ENCODE measurements around the gene PYCR2. TPM values are rescaled to one million over a fixed set of nuclear protein-coding genes. Genes with fewer than 3 reads are reported as not detected.

The PYCR2 gene
- total RNA-seq, 2 experiments from 2014 or later: 136 to 181 TPM

DNA sequence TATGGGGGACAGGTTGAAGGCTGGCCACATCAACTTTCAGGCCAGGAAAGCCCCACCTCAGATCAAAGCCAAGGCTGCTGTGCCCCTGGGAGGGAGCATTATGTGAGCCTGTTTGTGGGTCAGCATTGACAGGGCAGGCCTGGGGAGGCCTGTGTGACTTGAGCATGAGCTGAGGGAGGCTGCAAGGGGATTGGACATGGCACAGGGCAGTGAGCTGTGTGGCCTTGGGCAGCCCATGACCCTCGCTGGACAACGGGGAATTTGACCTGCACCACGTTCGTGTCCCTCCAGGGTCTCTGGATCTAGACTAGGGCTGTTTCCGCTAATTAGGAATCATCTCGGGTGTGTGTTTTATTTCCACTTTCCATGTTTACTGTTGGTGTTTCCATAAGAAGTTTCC is 17.6 kb downstream of the PYCR2 start:
- Histone ChIP-seq H3K27ac (ENCODE audit: low read depth, low read length, poor library complexity, severe bottlenecking) (no peak overlapping the region), H3K4me1 (ENCODE audit: insufficient read depth, low read length, poor library complexity, severe bottlenecking) (peaks cover 25% of the 10 kb centered on the region), H3K4me2 (ENCODE audit: low read length) (no peak overlapping the region), H3K36me3 (ENCODE audit: insufficient read depth, low read length) (no peaks in the 10 kb centered on the region), H4K20me1 (ENCODE audit: insufficient read depth, low read length) (no peaks in the 10 kb centered on the region), H3K9me2 (ENCODE audit: insufficient read depth, low read length) (no peaks in the 10 kb centered on the region), H3K4me3 (ENCODE audit: low read depth, low read length, poor library complexity, severe bottlenecking) (no peak overlapping the region), H3K9me3 (ENCODE audit: low read length) (no peaks in the 10 kb centered on the region), H2AFZ (ENCODE audit: low read length) (no peak overlapping the region), H3K79me2 (ENCODE audit: insufficient read depth, low read depth, low read length) (no peaks in the 10 kb centered on the region)
- TF ChIP-seq, protein P1, sequence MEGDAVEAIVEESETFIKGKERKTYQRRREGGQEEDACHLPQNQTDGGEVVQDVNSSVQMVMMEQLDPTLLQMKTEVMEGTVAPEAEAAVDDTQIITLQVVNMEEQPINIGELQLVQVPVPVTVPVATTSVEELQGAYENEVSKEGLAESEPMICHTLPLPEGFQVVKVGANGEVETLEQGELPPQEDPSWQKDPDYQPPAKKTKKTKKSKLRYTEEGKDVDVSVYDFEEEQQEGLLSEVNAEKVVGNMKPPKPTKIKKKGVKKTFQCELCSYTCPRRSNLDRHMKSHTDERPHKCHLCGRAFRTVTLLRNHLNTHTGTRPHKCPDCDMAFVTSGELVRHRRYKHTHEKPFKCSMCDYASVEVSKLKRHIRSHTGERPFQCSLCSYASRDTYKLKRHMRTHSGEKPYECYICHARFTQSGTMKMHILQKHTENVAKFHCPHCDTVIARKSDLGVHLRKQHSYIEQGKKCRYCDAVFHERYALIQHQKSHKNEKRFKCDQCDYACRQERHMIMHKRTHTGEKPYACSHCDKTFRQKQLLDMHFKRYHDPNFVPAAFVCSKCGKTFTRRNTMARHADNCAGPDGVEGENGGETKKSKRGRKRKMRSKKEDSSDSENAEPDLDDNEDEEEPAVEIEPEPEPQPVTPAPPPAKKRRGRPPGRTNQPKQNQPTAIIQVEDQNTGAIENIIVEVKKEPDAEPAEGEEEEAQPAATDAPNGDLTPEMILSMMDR (conservative IDR thresholded peaks at IDR 0.05; ENCODE audit: low read length): no peak
- TF ChIP-seq EZH2phosphoT487 (IDR thresholded peaks at IDR 0.05; ENCODE audit: borderline replicate concordance, low read depth, low read length): no peak
- BruUV-seq (replicated peaks): no TSS peak
- ChIA-PET CTCF (ENCODE audit: unreplicated experiment) (interaction anchor here (0.6 kb wide), 1 partner anchor 159 kb away, joined by 4 read pairs; no protein-coding TSS in a partner anchor), POLR2A (interaction anchor here (0.6 to 1.7 kb wide), 2 partner anchors 9 to 354 kb away, joined by 5 read pairs; no protein-coding TSS in a partner anchor)
- intact Hi-C loops (cut with micrococcal nuclease; ENCODE audit: unreplicated experiment): no loop called here
- DNase-seq (ENCODE audit: low spot score): no peak

DNA sequence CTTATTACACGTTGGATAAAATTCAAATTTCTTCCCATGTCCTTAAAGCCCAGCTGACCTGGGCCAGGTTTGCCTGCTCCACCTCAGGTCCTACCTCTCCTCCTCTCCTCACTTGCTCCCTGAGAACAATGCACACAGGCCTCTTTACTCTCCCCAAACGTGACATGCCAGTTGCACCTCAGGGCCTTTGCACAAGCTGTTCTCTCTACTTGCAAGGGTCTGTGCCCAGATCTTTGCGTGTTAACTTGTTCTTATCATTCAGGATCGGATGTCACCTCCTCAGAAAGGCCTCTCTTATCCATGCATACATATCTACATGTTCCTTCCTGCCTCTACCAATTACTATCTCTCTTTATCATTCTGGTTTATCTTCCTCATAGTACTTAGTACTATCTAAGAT is 20.4 kb downstream of the PYCR2 start:
- H2AFZ ChIP-seq (ENCODE audit: low read length): no peak overlapping the region
- no peak overlapping the region for H3K27ac ChIP-seq (ENCODE audit: low read depth, low read length, poor library complexity, severe bottlenecking)
- ChIA-PET CTCF (ENCODE audit: unreplicated experiment) (no interaction called here), POLR2A (interaction anchor here (0.7 to 1.1 kb wide), 5 partner anchors 31 to 530 kb away, joined by 3 to 4 read pairs (median 3); no protein-coding TSS in a partner anchor)
- intact Hi-C loops (cut with micrococcal nuclease; ENCODE audit: unreplicated experiment): no loop called here
- no peak overlapping the region for H3K4me3 ChIP-seq (ENCODE audit: low read depth, low read length, poor library complexity, severe bottlenecking)
- H3K4me1 ChIP-seq (ENCODE audit: insufficient read depth, low read length, poor library complexity, severe bottlenecking): peaks cover 8% of the 10 kb centered on the region
- BruUV-seq (replicated peaks): no TSS peak
- H3K36me3 ChIP-seq (ENCODE audit: insufficient read depth, low read length): no peaks in the 10 kb centered on the region
- H3K9me2 ChIP-seq (ENCODE audit: insufficient read depth, low read length): no peaks in the 10 kb centered on the region
- no peak overlapping the region for H3K4me2 ChIP-seq (ENCODE audit: low read length)
- H3K79me2 ChIP-seq (ENCODE audit: insufficient read depth, low read depth, low read length): no peaks in the 10 kb centered on the region
- DNase-seq (ENCODE audit: low spot score): no peak
- no peaks in the 10 kb centered on the region for H4K20me1 ChIP-seq (ENCODE audit: insufficient read depth, low read length)
- H3K9me3 ChIP-seq (ENCODE audit: low read length): no peaks in the 10 kb centered on the region
- TF ChIP-seq, protein P1 (conservative IDR thresholded peaks at IDR 0.05; ENCODE audit: low read length): no peak
- no peak for TF ChIP-seq EZH2phosphoT487 (IDR thresholded peaks at IDR 0.05; ENCODE audit: borderline replicate concordance, low read depth, low read length)

DNA sequence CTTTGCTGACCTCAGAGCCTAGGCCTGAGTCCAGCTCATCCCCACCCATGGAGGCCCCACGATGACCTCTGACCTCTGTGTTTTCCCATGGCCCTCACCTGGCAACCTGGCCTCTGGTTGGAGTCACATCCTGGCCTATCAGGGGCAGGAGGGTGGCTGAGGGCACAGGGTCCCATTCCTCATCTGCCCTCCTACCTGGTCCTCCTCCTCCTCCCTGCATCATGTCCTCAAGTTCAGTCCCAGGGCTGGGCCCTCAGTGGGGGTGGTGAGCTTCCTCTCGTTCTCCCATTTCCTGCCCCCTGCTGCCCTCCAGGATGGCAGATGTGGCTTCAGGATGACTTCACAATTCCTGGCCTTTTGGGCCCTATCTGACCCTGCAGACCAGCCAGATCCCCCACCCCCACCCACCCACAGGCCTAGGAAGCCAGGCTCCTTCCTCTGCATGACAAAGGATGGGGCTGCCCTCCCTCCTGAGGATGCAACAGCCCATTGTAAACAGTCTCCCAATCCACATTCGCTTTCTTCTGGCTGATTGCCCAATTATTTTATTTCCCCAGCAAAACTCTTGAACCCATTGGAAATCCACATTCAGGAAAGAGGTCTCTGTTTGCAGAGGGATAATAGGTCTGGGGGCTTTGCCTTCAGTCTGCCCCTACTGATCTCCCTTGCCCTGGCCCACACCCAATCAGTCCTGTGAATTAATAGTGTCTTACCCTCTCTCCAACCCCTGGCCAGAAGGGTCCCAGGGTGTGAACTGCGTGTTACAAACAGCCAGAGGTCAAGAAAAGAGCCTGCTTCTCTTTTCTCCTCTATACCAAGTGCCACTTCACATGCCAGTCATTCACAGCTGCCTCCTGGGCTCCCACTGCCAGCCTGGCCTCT is 24.8 kb downstream of the PYCR2 start:
- ChIA-PET CTCF (ENCODE audit: unreplicated experiment) (no interaction called here), POLR2A (interaction anchor here (0.6 to 5.0 kb wide), 3 partner anchors 15 to 223 kb away, joined by 3 to 35 read pairs (median 3); partner anchors contain the start of gene TMEM63A)
- Histone ChIP-seq H3K4me3 (ENCODE audit: low read depth, low read length, poor library complexity, severe bottlenecking) (no peak overlapping the region), H3K4me2 (ENCODE audit: low read length) (no peak overlapping the region), H3K9me2 (ENCODE audit: insufficient read depth, low read length) (no peaks in the 10 kb centered on the region), H3K27ac (ENCODE audit: low read depth, low read length, poor library complexity, severe bottlenecking) (no peak overlapping the region), H4K20me1 (ENCODE audit: insufficient read depth, low read length) (no peaks in the 10 kb centered on the region), H3K36me3 (ENCODE audit: insufficient read depth, low read length) (no peaks in the 10 kb centered on the region), H3K9me3 (ENCODE audit: low read length) (no peaks in the 10 kb centered on the region), H2AFZ (ENCODE audit: low read length) (no peak overlapping the region), H3K4me1 (ENCODE audit: insufficient read depth, low read length, poor library complexity, severe bottlenecking) (peaks cover 32% of the 10 kb centered on the region), H3K79me2 (ENCODE audit: insufficient read depth, low read depth, low read length) (no peaks in the 10 kb centered on the region)
- BruUV-seq (replicated peaks): no TSS peak
- no peak for DNase-seq (ENCODE audit: low spot score)
- TF ChIP-seq EZH2phosphoT487 (IDR thresholded peaks at IDR 0.05; ENCODE audit: borderline replicate concordance, low read depth, low read length): no peak
- TF ChIP-seq, protein P1 (conservative IDR thresholded peaks at IDR 0.05; ENCODE audit: low read length): no peak
- intact Hi-C loops (cut with micrococcal nuclease; ENCODE audit: unreplicated experiment): no loop called here
